Gastroesophageal sphincter (tissue), 3 donors: ENCODE results near the gene ANKRD9.

Source experiments
- POLR2A ChIP-seq, 2 donors: fragments of 450-650 bp; IDR thresholded peaks; one replicate each; pipeline ENCODE4 v1.6.1; 2017; ENCODE audit warnings: antibody characterized with exemption in 2 of 2, mild to moderate bottlenecking in 2 of 2, moderate library complexity in 1 of 2
- POLR2AphosphoS5 ChIP-seq: sonication (generic); formaldehyde crosslinking; IDR thresholded peaks from one replicate; pipeline ENCODE4 v1.6.1; 2017; ENCODE audit warnings: antibody characterized with exemption
- TF ChIP-seq, protein P1 (sequence below), 4 experiments: fragments of 200-600 bp in 2 of 4; fragments of 450-650 bp in 2 of 4; sonication (generic) in 1 of 4; IDR thresholded peaks; one replicate each; pipeline ENCODE4 v1.5.1; 2017 to 2019; ENCODE audit warnings: antibody characterized with exemption in 4 of 4, mild to moderate bottlenecking in 2 of 4, moderate library complexity in 2 of 4

DNA sequence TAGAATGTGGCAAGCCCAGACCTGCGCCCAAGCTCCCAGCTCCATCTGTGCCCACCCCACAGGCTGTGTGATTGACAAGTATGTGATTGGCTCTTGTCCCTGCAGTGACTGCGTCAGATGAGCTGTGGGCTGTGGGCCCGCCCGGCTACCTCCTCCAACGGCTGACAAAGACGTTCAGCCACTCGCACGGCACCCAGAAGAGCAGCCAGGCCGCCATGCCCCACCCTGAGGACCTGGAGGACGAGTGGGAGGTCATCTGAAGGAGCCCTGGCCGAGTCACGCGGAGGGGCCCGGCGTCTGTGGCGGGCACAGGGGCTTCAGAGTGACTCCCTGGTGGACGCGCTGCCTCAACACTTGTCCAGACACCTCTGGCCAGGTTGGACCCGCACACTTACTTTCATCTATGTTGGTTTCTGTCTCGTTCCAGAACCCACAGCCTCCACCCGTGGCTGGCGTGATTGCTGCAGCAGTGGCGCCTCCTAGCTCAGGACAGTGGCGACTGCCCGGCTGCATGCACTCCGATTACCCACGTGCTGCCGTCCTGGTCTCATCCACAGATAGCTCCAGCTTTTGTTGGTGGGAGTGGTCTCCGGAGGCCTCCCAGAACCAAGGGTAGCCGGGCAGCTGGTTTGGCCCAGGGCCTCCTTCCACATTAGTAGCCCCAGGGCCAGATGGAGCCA, 11.4 kb downstream of the ANKRD9 start:
- TF ChIP-seq POLR2A (IDR thresholded peaks at IDR 0.05): no peak
- TF ChIP-seq, protein P1, sequence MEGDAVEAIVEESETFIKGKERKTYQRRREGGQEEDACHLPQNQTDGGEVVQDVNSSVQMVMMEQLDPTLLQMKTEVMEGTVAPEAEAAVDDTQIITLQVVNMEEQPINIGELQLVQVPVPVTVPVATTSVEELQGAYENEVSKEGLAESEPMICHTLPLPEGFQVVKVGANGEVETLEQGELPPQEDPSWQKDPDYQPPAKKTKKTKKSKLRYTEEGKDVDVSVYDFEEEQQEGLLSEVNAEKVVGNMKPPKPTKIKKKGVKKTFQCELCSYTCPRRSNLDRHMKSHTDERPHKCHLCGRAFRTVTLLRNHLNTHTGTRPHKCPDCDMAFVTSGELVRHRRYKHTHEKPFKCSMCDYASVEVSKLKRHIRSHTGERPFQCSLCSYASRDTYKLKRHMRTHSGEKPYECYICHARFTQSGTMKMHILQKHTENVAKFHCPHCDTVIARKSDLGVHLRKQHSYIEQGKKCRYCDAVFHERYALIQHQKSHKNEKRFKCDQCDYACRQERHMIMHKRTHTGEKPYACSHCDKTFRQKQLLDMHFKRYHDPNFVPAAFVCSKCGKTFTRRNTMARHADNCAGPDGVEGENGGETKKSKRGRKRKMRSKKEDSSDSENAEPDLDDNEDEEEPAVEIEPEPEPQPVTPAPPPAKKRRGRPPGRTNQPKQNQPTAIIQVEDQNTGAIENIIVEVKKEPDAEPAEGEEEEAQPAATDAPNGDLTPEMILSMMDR (IDR thresholded peaks at IDR 0.05): no peak
- TF ChIP-seq POLR2AphosphoS5: no peak
